ENCODE data around the gene METTL4. TPM values are rescaled to one million over a fixed set of nuclear protein-coding genes. Genes with fewer than 3 reads are reported as not detected.

Gene METTL4, protein sequence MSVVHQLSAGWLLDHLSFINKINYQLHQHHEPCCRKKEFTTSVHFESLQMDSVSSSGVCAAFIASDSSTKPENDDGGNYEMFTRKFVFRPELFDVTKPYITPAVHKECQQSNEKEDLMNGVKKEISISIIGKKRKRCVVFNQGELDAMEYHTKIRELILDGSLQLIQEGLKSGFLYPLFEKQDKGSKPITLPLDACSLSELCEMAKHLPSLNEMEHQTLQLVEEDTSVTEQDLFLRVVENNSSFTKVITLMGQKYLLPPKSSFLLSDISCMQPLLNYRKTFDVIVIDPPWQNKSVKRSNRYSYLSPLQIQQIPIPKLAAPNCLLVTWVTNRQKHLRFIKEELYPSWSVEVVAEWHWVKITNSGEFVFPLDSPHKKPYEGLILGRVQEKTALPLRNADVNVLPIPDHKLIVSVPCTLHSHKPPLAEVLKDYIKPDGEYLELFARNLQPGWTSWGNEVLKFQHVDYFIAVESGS
- 12.9 and 13.3 TPM in 2 replicates for total RNA-seq (2014; rRNA removed; shearing (Covaris generic))

DNA sequence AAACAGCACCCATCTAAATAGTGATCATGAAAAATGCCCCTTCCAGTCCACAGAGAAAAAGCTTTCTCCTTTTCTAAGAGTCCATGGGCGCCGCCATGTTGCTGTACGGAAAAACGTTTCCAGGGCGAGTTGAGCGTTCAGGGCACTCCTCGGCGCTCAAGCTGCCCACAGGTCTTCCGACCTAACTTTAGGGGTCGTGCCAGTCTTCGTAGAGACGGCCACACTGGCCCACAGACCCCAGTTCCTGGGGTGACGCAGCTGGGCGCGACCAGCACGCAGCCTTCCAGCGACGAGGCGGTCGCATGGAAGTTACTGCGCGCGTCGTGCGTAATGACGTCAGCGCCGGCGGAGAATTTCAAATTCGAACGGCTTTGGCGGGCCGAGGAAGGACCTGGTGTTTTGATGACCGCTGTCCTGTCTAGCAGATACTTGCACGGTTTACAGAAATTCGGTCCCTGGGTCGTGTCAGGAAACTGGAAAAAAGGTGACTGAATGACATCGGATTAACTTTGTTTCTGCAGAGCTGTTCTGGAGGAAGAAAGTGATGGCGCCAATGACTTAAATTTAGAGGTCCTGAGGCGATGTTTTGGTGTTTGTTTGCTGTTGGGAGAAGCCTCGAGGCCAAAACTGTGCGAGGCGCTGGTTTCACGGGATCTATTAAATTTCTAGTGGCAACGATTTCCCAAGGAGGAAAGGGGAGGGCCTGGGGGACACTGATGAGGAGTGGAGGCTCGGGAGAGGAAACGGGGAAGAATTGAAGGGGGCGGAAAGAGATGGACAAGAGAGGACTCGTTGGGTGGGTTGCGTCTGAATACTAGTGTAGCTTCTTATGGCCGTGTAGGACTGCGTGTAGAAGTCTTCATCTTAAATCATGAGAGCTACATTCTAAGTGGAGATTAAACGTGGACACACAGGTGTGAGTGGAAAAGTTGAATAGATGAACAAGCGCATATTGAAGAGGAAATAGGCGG, at the start of gene METTL4, which contains the start of gene NDC80:
Gene METTL4, minus strand, starts transcription at position 306 of the 971 bp plus-strand sequence. CDS start 4,289 bp downstream, outside the sequence.
Gene NDC80, plus strand, starts transcription at position 358 of the 971 bp plus-strand sequence. CDS start 1,429 bp downstream, outside the sequence.
- peak; percentile 90 to 97 for DNase-seq (ENCODE audit: low read depth in 1 of 2, low spot score in 2 of 2)
- Histone ChIP-seq H3K27me3 (replicated peaks) (no peaks in the 10 kb centered on the region), H3K27ac (peak within 1 kb of the TSS; percentile 100), H3K4me1 (replicated peaks) (peaks cover 14% of the 10 kb centered on the region; the same call in 1 of the 2 replicates), H3K36me3 (peaks cover 45% of the 10 kb centered on the region), H3K9me3 (replicated peaks) (no peaks in the 10 kb centered on the region), H3K4me3 (peak within 1 kb of the TSS; percentile 70)

DNA sequence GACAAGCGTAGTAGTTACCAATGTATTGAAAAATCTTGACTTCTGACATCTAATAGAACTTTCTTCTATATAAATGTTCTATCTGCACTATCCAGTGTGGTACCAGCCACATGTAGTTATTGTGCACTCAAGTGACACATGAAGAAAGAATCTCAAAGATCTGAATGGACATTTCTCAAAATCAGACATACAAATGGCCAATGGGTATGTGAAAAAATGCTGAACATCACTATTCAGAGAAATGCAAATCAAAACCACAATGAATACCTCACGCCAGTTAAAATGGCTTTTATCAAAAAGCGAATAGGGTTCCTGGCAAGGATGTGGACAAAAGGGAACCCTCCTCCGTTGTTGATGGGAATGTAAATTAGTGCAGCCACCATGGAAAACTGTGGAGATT, 46.7 kb upstream of the METTL4 start:
- DNase-seq (ENCODE audit: low read depth in 1 of 2, low spot score in 2 of 2): peak in 1 of 2 experiments; percentile 55
- Histone ChIP-seq H3K4me3 (no peak overlapping the region), H3K4me1 (replicated peaks) (peaks cover 15% of the 10 kb centered on the region), H3K27ac (peak overlapping the region; percentile 2; the same call in 1 of the 2 replicates), H3K36me3 (peaks cover 42% of the 10 kb centered on the region), H3K9me3 (replicated peaks) (no peaks in the 10 kb centered on the region), H3K27me3 (replicated peaks) (no peaks in the 10 kb centered on the region)

DNA sequence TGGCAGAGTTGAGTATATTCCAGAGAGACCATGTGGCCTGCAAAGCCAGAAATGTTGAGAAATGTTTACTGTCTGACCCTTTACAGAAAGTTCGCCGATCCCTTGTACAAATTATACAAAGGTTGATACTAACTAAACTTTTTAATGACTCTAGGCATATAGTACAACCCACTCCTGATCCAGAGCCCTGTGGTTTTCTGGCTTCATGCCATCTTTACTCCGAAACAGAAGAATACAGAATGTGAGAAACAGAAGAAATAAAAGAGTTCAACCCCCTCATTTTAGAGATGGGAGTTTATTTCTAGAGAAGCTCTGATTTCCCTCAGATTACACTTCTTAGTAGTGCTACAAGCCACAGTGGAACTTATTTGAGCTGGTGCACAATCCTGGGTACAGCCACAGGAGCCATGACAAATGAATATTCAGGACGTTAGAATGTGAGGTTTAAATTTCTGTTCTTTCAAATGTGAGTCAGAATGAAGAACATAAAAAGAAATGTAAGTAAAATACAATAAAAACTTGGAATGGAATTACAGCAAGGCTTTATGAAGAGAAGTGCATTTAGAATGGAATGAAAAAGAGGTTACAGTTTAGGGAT, 46.2 kb upstream of the METTL4 start:
- Histone ChIP-seq H3K9me3 (replicated peaks) (no peaks in the 10 kb centered on the region), H3K27me3 (replicated peaks) (no peaks in the 10 kb centered on the region), H3K4me1 (replicated peaks) (peaks cover 15% of the 10 kb centered on the region), H3K36me3 (peaks cover 45% of the 10 kb centered on the region), H3K27ac (peak overlapping the region; percentile 2), H3K4me3 (no peak overlapping the region)
- DNase-seq (ENCODE audit: low read depth in 1 of 2, low spot score in 2 of 2): no peak

DNA sequence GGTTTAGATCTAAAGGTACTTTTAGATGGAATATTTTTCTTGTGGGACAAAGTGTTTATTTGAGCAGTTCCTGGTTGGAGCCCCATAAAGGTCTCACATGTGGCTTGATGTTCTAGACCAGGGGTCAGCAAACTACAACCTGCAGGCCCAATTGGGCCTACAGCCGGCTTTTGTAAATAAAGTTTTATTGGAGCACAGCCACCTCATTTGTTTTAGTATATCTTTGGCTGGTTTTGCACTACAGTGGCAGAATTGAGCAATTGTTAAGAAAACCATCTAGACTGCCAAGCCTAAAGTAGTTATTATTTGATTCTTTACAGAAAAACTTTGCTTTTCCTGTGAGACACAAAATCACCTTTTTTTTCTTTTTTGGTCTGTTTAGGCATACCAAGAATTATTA, 41.7 kb upstream of the METTL4 start:
- H3K27me3 ChIP-seq (replicated peaks): no peaks in the 10 kb centered on the region
- H3K27ac ChIP-seq: no peak overlapping the region
- H3K9me3 ChIP-seq (replicated peaks): no peaks in the 10 kb centered on the region
- DNase-seq (ENCODE audit: low read depth in 1 of 2, low spot score in 2 of 2): no peak
- peaks cover 84% of the 10 kb centered on the region for H3K36me3 ChIP-seq
- H3K4me1 ChIP-seq (replicated peaks): peaks cover 12% of the 10 kb centered on the region
- H3K4me3 ChIP-seq: no peak overlapping the region

DNA sequence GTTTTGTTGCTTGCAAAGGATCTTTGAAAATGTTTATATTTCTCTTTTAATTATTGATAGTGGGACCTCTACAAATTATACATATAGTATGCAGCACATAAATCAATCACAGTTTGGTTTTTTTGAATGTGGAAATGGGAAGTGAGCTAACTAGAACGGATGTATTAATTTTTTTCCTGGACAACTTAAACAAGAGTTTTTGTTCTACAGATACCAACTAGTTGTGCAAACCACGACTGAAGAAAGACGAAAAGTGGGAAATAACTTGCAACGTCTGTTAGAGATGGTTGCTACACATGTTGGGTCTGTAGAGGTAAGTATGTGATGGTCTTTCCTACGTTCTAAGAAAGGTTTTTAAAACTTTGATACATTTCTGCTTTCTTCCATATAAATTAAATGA, 39.2 kb upstream of the METTL4 start:
- no peak overlapping the region for H3K27ac ChIP-seq
- H3K4me1 ChIP-seq (replicated peaks): no peaks in the 10 kb centered on the region
- H3K27me3 ChIP-seq (replicated peaks): no peaks in the 10 kb centered on the region
- H3K36me3 ChIP-seq: peaks cover 81% of the 10 kb centered on the region
- DNase-seq (ENCODE audit: low read depth in 1 of 2, low spot score in 2 of 2): no peak
- no peaks in the 10 kb centered on the region for H3K9me3 ChIP-seq (replicated peaks)
- H3K4me3 ChIP-seq: no peak overlapping the region

DNA sequence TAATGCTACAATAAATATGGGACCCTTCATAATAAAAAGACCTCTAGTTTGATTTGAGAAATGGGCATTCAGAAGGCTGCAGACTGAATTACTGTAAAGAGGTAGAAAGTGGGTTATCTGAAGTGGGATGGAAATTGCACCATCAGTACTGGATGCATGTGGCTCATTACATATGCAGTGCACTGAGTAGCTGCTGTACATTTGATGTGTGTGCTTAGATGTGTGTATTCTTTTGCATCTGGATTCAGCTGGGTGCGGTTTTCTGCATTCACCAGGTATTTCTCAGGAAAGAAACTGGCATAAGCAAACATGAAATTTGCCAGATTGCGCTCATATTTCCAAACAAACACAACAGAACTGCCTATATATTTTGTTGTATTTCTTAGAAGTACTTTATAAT, 38.3 kb upstream of the METTL4 start:
- no peak for DNase-seq (ENCODE audit: low read depth in 1 of 2, low spot score in 2 of 2)
- H3K9me3 ChIP-seq (replicated peaks): no peaks in the 10 kb centered on the region
- peaks cover 81% of the 10 kb centered on the region for H3K36me3 ChIP-seq
- H3K27me3 ChIP-seq (replicated peaks): no peaks in the 10 kb centered on the region
- H3K4me3 ChIP-seq: no peak overlapping the region
- no peak overlapping the region for H3K27ac ChIP-seq
- H3K4me1 ChIP-seq (replicated peaks): no peaks in the 10 kb centered on the region

DNA sequence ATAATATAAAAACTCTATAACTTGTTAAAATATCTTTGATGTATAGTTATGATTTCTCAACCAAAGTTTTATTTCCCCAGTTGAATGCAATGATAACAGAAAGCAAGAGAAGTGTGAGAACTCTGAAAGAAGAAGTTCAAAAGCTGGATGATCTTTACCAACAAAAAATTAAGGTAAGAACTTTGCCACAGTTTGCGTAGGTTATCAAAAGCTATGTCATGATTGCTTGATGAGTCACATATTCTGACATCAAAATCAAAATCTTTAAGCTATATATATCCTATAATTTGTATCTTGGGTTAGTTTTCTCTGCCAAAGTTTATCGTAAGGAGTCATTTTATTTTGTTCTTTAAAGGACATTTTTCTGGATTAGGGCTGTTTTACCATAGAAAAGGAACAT, 35.0 kb upstream of the METTL4 start:
- H3K27ac ChIP-seq: no peak overlapping the region; the same call in 1 of the 2 replicates
- no peaks in the 10 kb centered on the region for H3K9me3 ChIP-seq (replicated peaks)
- no peak for DNase-seq (ENCODE audit: low read depth in 1 of 2, low spot score in 2 of 2)
- H3K36me3 ChIP-seq: peaks cover 82% of the 10 kb centered on the region
- no peaks in the 10 kb centered on the region for H3K27me3 ChIP-seq (replicated peaks)
- H3K4me3 ChIP-seq: no peak overlapping the region
- no peaks in the 10 kb centered on the region for H3K4me1 ChIP-seq (replicated peaks)

DNA sequence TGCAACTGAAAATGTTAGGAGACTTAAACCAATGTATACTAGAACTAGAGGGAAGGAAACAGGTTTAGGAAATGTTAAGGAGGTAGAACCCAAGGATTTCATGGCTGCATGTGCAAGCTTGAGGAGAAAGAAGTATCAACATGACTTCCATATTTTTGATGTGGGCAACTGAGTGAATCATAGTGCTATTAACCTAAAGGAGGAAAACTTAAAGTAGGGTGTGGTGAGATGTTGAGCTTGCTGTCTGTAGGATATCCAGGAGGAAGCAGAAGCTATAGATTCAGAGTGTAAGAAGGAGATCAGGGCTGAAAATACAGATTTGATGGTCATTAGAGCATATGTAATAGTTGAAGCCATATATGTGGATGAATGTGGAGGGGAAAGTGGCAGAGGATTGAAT, 31.5 kb upstream of the METTL4 start:
- no peaks in the 10 kb centered on the region for H3K9me3 ChIP-seq (replicated peaks)

DNA sequence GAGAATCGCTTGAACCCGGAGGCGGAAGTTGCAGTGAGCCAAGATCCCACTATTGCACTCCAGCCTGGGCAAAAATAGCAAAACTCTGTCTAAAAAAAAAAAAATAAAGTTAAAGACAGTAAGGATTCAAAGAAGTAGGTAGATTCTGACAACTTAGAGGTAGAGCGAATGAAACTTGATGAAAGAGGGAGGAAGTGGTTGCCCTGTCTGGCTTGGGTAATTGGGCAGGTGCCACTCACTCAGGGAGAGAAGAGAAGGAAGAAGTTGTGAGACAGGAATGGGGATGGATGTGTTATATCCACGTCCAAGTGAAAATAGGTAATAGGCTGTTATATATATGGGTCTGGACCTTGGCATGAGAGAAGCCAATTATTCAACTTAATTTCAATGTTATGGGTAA, 26.3 kb upstream of the METTL4 start:
- no peak overlapping the region for H3K27ac ChIP-seq
- no peak overlapping the region for H3K4me3 ChIP-seq
- peaks cover 79% of the 10 kb centered on the region for H3K36me3 ChIP-seq
- H3K9me3 ChIP-seq (replicated peaks): no peaks in the 10 kb centered on the region
- H3K27me3 ChIP-seq (replicated peaks): no peaks in the 10 kb centered on the region
- DNase-seq (ENCODE audit: low read depth in 1 of 2, low spot score in 2 of 2): no peak
- H3K4me1 ChIP-seq (replicated peaks): peaks cover 1% of the 10 kb centered on the region

More for the DNA sequence above, 31.5 kb upstream of the METTL4 start:
- Histone ChIP-seq H3K4me1 (replicated peaks) (no peaks in the 10 kb centered on the region), H3K27ac (no peak overlapping the region), H3K27me3 (replicated peaks) (no peaks in the 10 kb centered on the region), H3K36me3 (peaks cover 81% of the 10 kb centered on the region), H3K4me3 (no peak overlapping the region)
- DNase-seq (ENCODE audit: low read depth in 1 of 2, low spot score in 2 of 2): no peak

DNA sequence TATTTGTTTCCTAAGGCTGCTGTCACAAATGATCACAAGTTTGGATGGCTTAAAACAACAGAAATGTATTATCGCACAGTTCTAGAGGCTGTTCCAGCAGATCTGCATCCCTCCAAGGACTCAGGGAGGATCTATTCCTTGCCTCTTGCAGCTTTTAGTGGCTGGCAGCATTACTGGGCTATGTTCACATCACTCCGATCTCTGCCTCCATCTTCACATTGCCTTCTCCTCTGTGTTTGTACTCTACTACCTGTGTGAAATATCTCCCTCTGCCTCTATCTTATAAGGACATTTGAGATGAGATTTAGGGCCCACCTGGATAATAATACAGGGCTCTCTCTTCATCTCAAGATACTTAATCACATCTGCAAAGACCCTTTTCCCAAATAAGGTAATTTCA, 19.0 kb upstream of the METTL4 start:
- peaks cover 86% of the 10 kb centered on the region for H3K36me3 ChIP-seq
- no peaks in the 10 kb centered on the region for H3K27me3 ChIP-seq (replicated peaks)
- DNase-seq (ENCODE audit: low read depth in 1 of 2, low spot score in 2 of 2): no peak
- H3K27ac ChIP-seq: no peak overlapping the region
- no peaks in the 10 kb centered on the region for H3K9me3 ChIP-seq (replicated peaks)
- peaks cover 5% of the 10 kb centered on the region for H3K4me1 ChIP-seq (replicated peaks)
- no peak overlapping the region for H3K4me3 ChIP-seq

DNA sequence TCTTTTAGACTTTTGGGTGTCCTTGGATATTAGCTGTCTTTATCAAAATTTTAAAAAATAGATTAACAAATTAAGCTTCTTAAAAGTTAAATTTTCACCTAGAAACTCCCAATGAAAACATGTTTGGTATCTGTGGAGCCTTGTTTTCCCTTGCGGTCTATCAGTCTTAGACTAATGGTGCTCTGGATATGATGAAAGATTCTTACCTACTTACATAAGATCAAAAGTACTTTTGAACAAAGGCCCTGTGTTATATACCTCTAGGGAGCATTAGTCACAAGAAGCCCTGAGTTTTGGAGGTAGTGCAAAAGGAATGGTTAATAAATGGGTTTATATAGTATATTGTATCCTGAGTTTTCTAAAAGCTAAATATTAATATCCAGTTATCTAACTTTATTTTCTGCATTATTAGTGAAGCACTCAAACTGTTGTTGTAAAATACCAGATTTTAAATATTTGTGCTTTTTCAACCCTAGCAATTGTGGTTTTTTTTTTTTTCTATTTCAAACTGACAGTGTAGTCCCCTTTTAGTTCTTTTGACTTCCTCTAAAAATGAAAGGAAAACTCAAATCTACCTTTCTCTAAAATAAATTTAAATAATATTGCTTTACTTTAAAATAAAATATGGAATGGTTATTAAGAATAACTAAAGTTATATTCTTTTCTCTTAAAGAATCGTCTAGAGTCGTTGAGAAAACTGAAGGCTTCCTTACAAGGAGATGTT, 18.2 kb upstream of the METTL4 start:
- Histone ChIP-seq H3K9me3 (replicated peaks) (no peaks in the 10 kb centered on the region), H3K4me3 (no peak overlapping the region), H3K36me3 (peaks cover 89% of the 10 kb centered on the region), H3K4me1 (replicated peaks) (peaks cover 5% of the 10 kb centered on the region), H3K27ac (no peak overlapping the region), H3K27me3 (replicated peaks) (no peaks in the 10 kb centered on the region)
- DNase-seq (ENCODE audit: low read depth in 1 of 2, low spot score in 2 of 2): no peak

DNA sequence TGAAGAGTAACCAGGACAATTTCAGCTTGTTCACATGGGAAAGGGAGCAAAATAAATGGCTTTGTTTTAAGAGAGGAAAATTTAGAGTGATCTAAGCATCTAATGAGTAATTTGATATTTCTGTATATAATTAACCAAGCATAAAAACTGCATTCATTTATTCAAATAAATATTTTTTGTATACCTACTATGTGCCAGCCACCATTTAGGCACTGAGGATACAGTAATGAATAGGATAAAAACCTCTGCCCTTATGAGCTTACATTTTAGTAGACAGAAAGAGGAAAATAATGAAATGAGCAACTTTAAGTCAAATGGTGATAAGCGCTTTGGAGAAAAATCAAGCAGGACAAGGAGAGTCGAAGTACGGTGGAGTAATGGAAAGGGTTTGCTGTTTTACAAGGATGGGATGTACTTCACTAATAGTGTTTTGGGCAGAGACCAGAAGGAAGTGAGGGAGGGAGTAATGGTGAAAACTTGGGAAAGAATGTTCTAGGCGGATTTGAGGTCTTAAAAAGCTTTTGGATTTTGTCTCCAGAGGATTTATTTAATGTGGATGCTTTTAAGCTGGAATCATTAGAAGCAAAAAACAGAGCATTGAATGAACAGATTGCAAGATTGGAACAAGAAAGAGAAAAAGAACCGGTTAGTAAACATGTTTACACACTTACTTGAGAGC, 17.5 kb upstream of the METTL4 start:
- Histone ChIP-seq H3K27ac (no peak overlapping the region), H3K4me3 (no peak overlapping the region), H3K9me3 (replicated peaks) (no peaks in the 10 kb centered on the region), H3K36me3 (peaks cover 84% of the 10 kb centered on the region), H3K4me1 (replicated peaks) (peaks cover 5% of the 10 kb centered on the region), H3K27me3 (replicated peaks) (no peaks in the 10 kb centered on the region)
- no peak for DNase-seq (ENCODE audit: low read depth in 1 of 2, low spot score in 2 of 2)

Measured in SJSA1 (cell line).